HepG2 (cell line): Measurements from ENCODE around the gene KPNB1. TPM values are rescaled to one million over a fixed set of nuclear protein-coding genes. Genes with fewer than 3 reads are reported as not detected.
A peak's percentile ranks its signal among the peaks of the same experiment; 100 is the strongest.

Experiments
- ATM ChIP-seq: fragments of 450-650 bp; IDR thresholded peaks from 2 replicates; pipeline ENCODE4 v1.7.1; 2017; ENCODE audit warnings: mild to moderate bottlenecking, borderline replicate concordance
- CBFB ChIP-seq: sonication (generic); formaldehyde crosslinking; IDR thresholded peaks from 2 replicates; pipeline ENCODE4 v1.4.0; 2020; ENCODE audit warnings: missing genetic modification reagents
- FOXC1 ChIP-seq: sonication (generic); formaldehyde crosslinking; IDR thresholded peaks from 2 replicates; pipeline ENCODE4 v1.8.0; 2022; ENCODE audit warnings: mild to moderate bottlenecking, missing genetic modification reagents, borderline replicate concordance
- GABPB1 ChIP-seq: IDR thresholded peaks from 2 replicates; pipeline ENCODE4 v1.6.1; 2016; ENCODE audit warnings: mild to moderate bottlenecking, missing genetic modification reagents, moderate library complexity, missing compliant biosample characterization
- PCBP1 ChIP-seq: fragments of 200-400 bp; formaldehyde crosslinking; IDR thresholded peaks from 2 replicates; pipeline ENCODE4 v1.6.1; 2017; ENCODE audit warnings: mild to moderate bottlenecking, low read depth, low read length, borderline replicate concordance
- PHF21A ChIP-seq: sonication (generic); formaldehyde crosslinking; IDR thresholded peaks from 2 replicates; pipeline ENCODE4 v1.5.0; 2020; ENCODE audit warnings: mild to moderate bottlenecking, missing genetic modification reagents
- PHF5A ChIP-seq: IDR thresholded peaks from one replicate; pipeline ENCODE4 v1.6.1; 2018; ENCODE audit warnings: low read depth, missing genetic modification reagents; ENCODE audit not compliant: unreplicated experiment
- POLR2AphosphoS5 ChIP-seq: IDR thresholded peaks from 2 replicates; pipeline ENCODE4 v1.6.1; 2012; ENCODE audit warnings: low read depth, low read length
- SCMH1 ChIP-seq: sonication (generic); formaldehyde crosslinking; IDR thresholded peaks from 2 replicates; pipeline ENCODE4 v1.9.0; 2021; ENCODE audit warnings: missing genetic modification reagents, mild to moderate bottlenecking, borderline replicate concordance
- SMARCC2 ChIP-seq: fragments of 450-650 bp; IDR thresholded peaks from 2 replicates; pipeline ENCODE4 v1.6.1; 2017; ENCODE audit warnings: antibody characterized with exemption, mild to moderate bottlenecking
- SNAPC2 ChIP-seq: sonication (generic); formaldehyde crosslinking; IDR thresholded peaks from 2 replicates; pipeline ENCODE4 v1.8.1; 2022; ENCODE audit warnings: mild to moderate bottlenecking, missing genetic modification reagents
- TAF15 ChIP-seq: fragments of 200-400 bp; formaldehyde crosslinking; IDR thresholded peaks from one replicate; pipeline ENCODE4 v1.6.1; 2018; ENCODE audit warnings: mild to moderate bottlenecking, low read depth, low read length; ENCODE audit not compliant: poor library complexity, severe bottlenecking
- TMF1 ChIP-seq: sonication (generic); formaldehyde crosslinking; IDR thresholded peaks from 2 replicates; pipeline ENCODE4 v1.8.1; 2022; ENCODE audit warnings: low read depth, missing genetic modification reagents
- ZFP1 ChIP-seq: IDR thresholded peaks from 2 replicates; pipeline ENCODE4 v1.6.1; 2016
- ZFP36 ChIP-seq: fragments of 150-350 bp; IDR thresholded peaks from 2 replicates; pipeline ENCODE4 v1.6.1; 2018; ENCODE audit warnings: borderline replicate concordance, low read length, low read depth; ENCODE audit not compliant: partially characterized antibody
- ZFP62 ChIP-seq: sonication (generic); formaldehyde crosslinking; IDR thresholded peaks from 2 replicates; pipeline ENCODE4 v1.4.0; 2020; ENCODE audit warnings: missing genetic modification reagents
- ZNF160 ChIP-seq: sonication (generic); formaldehyde crosslinking; IDR thresholded peaks from 2 replicates; pipeline ENCODE4 v1.8.0; 2022; ENCODE audit warnings: mild to moderate bottlenecking, inconsistent platforms, missing genetic modification reagents
- ZNF260 ChIP-seq: sonication (generic); formaldehyde crosslinking; IDR thresholded peaks from 2 replicates; pipeline ENCODE4 v1.4.0; 2020; ENCODE audit warnings: missing genetic modification reagents, low read depth, mild to moderate bottlenecking, borderline replicate concordance
- ZNF282 ChIP-seq: fragments of 450-650 bp; IDR thresholded peaks from 2 replicates; pipeline ENCODE4 v1.6.1; 2018; ENCODE audit not compliant: partially characterized antibody
- ZNF292 ChIP-seq: sonication (generic); formaldehyde crosslinking; IDR thresholded peaks from 2 replicates; pipeline ENCODE4 v1.8.1; 2022; ENCODE audit warnings: mild to moderate bottlenecking, low read depth, missing genetic modification reagents, borderline replicate concordance
- ZNF335 ChIP-seq: sonication (generic); formaldehyde crosslinking; IDR thresholded peaks from 2 replicates; pipeline ENCODE4 v1.4.0; 2020; ENCODE audit warnings: missing genetic modification reagents
- ZNF343 ChIP-seq: sonication (generic); formaldehyde crosslinking; IDR thresholded peaks from 2 replicates; pipeline ENCODE4 v1.4.0; 2020; ENCODE audit warnings: mild to moderate bottlenecking, missing genetic modification reagents
- ZNF546 ChIP-seq: sonication (generic); formaldehyde crosslinking; conservative IDR thresholded peaks from 2 replicates; pipeline ENCODE4 v1.8.1; 2023; ENCODE audit warnings: mild to moderate bottlenecking, missing genetic modification reagents
- ZNF678 ChIP-seq: sonication (generic); formaldehyde crosslinking; IDR thresholded peaks from 2 replicates; pipeline ENCODE4 v1.4.0; 2020; ENCODE audit warnings: mild to moderate bottlenecking, missing genetic modification reagents
- ZNF747 ChIP-seq: sonication (generic); formaldehyde crosslinking; IDR thresholded peaks from 2 replicates; pipeline ENCODE4 v1.8.1; 2023; ENCODE audit warnings: missing genetic modification reagents, mild to moderate bottlenecking, borderline replicate concordance
- ZNF780A ChIP-seq: sonication (generic); formaldehyde crosslinking; IDR thresholded peaks from 2 replicates; pipeline ENCODE4 v1.8.0; 2022; ENCODE audit warnings: mild to moderate bottlenecking, missing genetic modification reagents, moderate library complexity
- ZNF883 ChIP-seq: sonication (generic); formaldehyde crosslinking; IDR thresholded peaks from 2 replicates; pipeline ENCODE4 v1.5.1; 2020; ENCODE audit warnings: mild to moderate bottlenecking, missing genetic modification reagents; ENCODE audit errors: not compliant biosample characterization
- polyA plus RNA-seq, 8 experiments: library from polyadenylated mRNA; depleted of rRNA in 3 of 8; stranded (reverse) in 7 of 8; unstranded in 1 of 8; fragments of >200 nt; fragmentation: Illumina TruSeq in 4 of 8; extraction: Trizol in 4 of 8; gene quantifications; 2 replicates each; pipeline versions ENCODE4 v1.2.1 to v1.2.3, GENCODE V29; 2011 to 2016; ENCODE audit warnings: low read depth in 4 of 8, missing spikeins in 1 of 8, mixed read lengths in 1 of 8; ENCODE audit not compliant: insufficient read depth in 1 of 8
- total RNA-seq, 5 experiments: library from RNA; depleted of rRNA; stranded (reverse); fragments of >200 nt; fragmentation: Illumina TruSeq; extraction: Trizol; gene quantifications; 2 replicates each; pipeline ENCODE4 v1.2.3, GENCODE V29; 2016; ENCODE audit warnings: low read depth in 1 of 5
- TF ChIP-seq, protein P1 (sequence below): sonication (generic); formaldehyde crosslinking; conservative IDR thresholded peaks from 2 replicates; pipeline ENCODE4 v1.8.0; 2022; ENCODE audit warnings: mild to moderate bottlenecking, moderate library complexity, missing genetic modification reagents
- TF ChIP-seq, protein P2 (sequence below): IDR thresholded peaks from 2 replicates; pipeline ENCODE4 v1.6.1; 2016; ENCODE audit warnings: low read depth, control low read depth

The KPNB1 gene
- total and polyA plus RNA-seq, 2 of the 13 experiments (the other 11 are each of a cell fraction or from before 2014, with no cell fraction given), result 164 to 424 TPM

- TF ChIP-seq ZFP62 (CRISPR knock-in tag), result no peak
- TF ChIP-seq ZNF343, result no peak
- TF ChIP-seq, protein P1, sequence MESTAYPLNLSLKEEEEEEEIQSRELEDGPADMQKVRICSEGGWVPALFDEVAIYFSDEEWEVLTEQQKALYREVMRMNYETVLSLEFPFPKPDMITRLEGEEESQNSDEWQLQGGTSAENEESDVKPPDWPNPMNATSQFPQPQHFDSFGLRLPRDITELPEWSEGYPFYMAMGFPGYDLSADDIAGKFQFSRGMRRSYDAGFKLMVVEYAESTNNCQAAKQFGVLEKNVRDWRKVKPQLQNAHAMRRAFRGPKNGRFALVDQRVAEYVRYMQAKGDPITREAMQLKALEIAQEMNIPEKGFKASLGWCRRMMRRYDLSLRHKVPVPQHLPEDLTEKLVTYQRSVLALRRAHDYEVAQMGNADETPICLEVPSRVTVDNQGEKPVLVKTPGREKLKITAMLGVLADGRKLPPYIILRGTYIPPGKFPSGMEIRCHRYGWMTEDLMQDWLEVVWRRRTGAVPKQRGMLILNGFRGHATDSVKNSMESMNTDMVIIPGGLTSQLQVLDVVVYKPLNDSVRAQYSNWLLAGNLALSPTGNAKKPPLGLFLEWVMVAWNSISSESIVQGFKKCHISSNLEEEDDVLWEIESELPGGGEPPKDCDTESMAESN (CRISPR knock-in tag), result no peak
- no peak for TF ChIP-seq ZNF747 (CRISPR knock-in tag)
- no peak for TF ChIP-seq PHF21A (CRISPR knock-in tag)
- TF ChIP-seq ZFP36, result no peak
- TF ChIP-seq ZFP1 (CRISPR knock-in tag), result no peak
- no peak for TF ChIP-seq SNAPC2 (CRISPR knock-in tag)
- no peak for TF ChIP-seq CBFB (CRISPR knock-in tag)
- TF ChIP-seq, protein P2, sequence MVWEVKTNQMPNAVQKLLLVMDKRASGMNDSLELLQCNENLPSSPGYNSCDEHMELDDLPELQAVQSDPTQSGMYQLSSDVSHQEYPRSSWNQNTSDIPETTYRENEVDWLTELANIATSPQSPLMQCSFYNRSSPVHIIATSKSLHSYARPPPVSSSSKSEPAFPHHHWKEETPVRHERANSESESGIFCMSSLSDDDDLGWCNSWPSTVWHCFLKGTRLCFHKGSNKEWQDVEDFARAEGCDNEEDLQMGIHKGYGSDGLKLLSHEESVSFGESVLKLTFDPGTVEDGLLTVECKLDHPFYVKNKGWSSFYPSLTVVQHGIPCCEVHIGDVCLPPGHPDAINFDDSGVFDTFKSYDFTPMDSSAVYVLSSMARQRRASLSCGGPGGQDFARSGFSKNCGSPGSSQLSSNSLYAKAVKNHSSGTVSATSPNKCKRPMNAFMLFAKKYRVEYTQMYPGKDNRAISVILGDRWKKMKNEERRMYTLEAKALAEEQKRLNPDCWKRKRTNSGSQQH (CRISPR knock-in tag), result no peak
- TF ChIP-seq PHF5A (CRISPR knock-in tag), result no peak
- no peak for TF ChIP-seq TAF15
- no peak for TF ChIP-seq ZNF335 (CRISPR knock-in tag)
- TF ChIP-seq ZNF883, result no peak
- 0 out of 2 replicates have a peak, but pooled peaks have one; percentile 14 for TF ChIP-seq ZNF160
- 0 out of 2 replicates have a peak, but pooled peaks have one; percentile 3 for TF ChIP-seq FOXC1
- TF ChIP-seq ATM, result no peak
- no peak for TF ChIP-seq PCBP1
- TF ChIP-seq POLR2AphosphoS5, result no peak
- TF ChIP-seq ZNF282, result no peak
- no peak for TF ChIP-seq SCMH1
- TF ChIP-seq SMARCC2, result no peak
- no peak for TF ChIP-seq ZNF546 (CRISPR knock-in tag)
- no peak for TF ChIP-seq ZNF292 (CRISPR knock-in tag)
- peak; percentile 18; the same call in 1 of the 2 replicates for TF ChIP-seq GABPB1 (CRISPR knock-in tag)
- no peak for TF ChIP-seq TMF1 (CRISPR knock-in tag)
- TF ChIP-seq ZNF678 (CRISPR knock-in tag), result no peak
- TF ChIP-seq ZNF780A, result no peak
- TF ChIP-seq ZNF260 (CRISPR knock-in tag), result no peak
Observed at GRCh38 chr17:47694581-47695428, 45.1 kb downstream of the KPNB1 start (continued).
